ENCODE results near the gene RAC3. TPM values are rescaled to one million over a fixed set of nuclear protein-coding genes. Genes with fewer than 3 reads are reported as not detected.

RAC3 gene
- total RNA-seq, 4 donors from 2014 or later = 4.9 to 10.4 (median 7.0) TPM

GRCh38 chr17:82007495-82008257, 23.8 kb upstream of the RAC3 start:
- peaks cover 0 to 35% (median 0%) of the 10 kb centered on the region in 3 donors for H3K36me3 ChIP-seq
- 94% methylated on average over 3 of the region's 30 CpGs; no CpG with 5 or more reads in 1 of the 2 donors for WGBS, 2 donors
- no peak overlapping the region for H3K4me3 ChIP-seq
- peaks cover 6 to 48% (median 22%) of the 10 kb centered on the region in 3 donors for H3K4me1 ChIP-seq
- H3K27me3 ChIP-seq = no peaks in the 10 kb centered on the region
- TF ChIP-seq CTCF (IDR thresholded peaks at IDR 0.05) (no peak), POLR2A (IDR thresholded peaks at IDR 0.05) (no peak)
- H3K27ac ChIP-seq = no peak overlapping the region
- intact Hi-C loops (cut with DNase I) = no loop called here
- no peaks in the 10 kb centered on the region for H3K9me3 ChIP-seq
- no peak for DNase-seq

GRCh38 chr17:82008258-82008940, 23.1 kb upstream of the RAC3 start:
- Histone ChIP-seq H3K27me3 (no peaks in the 10 kb centered on the region), H3K36me3 (peaks cover 0 to 35% (median 0%) of the 10 kb centered on the region in 3 donors), H3K4me3 (no peak overlapping the region), H3K4me1 (peaks cover 3 to 48% (median 23%) of the 10 kb centered on the region in 3 donors), H3K9me3 (no peaks in the 10 kb centered on the region), H3K27ac (no peak overlapping the region)
- DNase-seq = no peak
- intact Hi-C loops (cut with DNase I) = no loop called here
- WGBS, 2 donors = 86 to 90% methylated on average over 4 to 7 of the region's 26 CpGs
- TF ChIP-seq POLR2A (IDR thresholded peaks at IDR 0.05) = no peak
- no peak for TF ChIP-seq CTCF (IDR thresholded peaks at IDR 0.05)

GRCh38 chr17:82008941-82009405, 22.5 kb upstream of the RAC3 start:
- no peaks in the 10 kb centered on the region for H3K27me3 ChIP-seq
- intact Hi-C loops (cut with DNase I) = no loop called here
- H3K9me3 ChIP-seq = no peaks in the 10 kb centered on the region
- no CpG with 5 or more reads among the region's 28 CpGs for WGBS, 2 donors
- peaks cover 2 to 48% (median 18%) of the 10 kb centered on the region in 3 donors for H3K4me1 ChIP-seq
- no peak overlapping the region for H3K27ac ChIP-seq
- H3K4me3 ChIP-seq = no peak overlapping the region
- peaks cover 0 to 35% (median 0%) of the 10 kb centered on the region in 3 donors for H3K36me3 ChIP-seq
- no peak for TF ChIP-seq CTCF (IDR thresholded peaks at IDR 0.05)
- no peak for TF ChIP-seq POLR2A (IDR thresholded peaks at IDR 0.05)
- no peak for DNase-seq

- intact Hi-C loops (cut with DNase I) = no loop called here
- no peak overlapping the region for H3K27ac ChIP-seq
These were observed 22.1 kb upstream of the RAC3 start for GRCh38 chr17:82009413-82009812.

More at GRCh38 chr17:82009413-82009812, 22.1 kb upstream of the RAC3 start:
- Histone ChIP-seq H3K36me3 (peaks cover 0 to 35% (median 0%) of the 10 kb centered on the region in 3 donors), H3K4me3 (no peak overlapping the region), H3K27me3 (no peaks in the 10 kb centered on the region), H3K9me3 (no peaks in the 10 kb centered on the region), H3K4me1 (peaks cover 5 to 48% (median 16%) of the 10 kb centered on the region in 3 donors)
- TF ChIP-seq CTCF (IDR thresholded peaks at IDR 0.05) = no peak
- no peak for TF ChIP-seq POLR2A (IDR thresholded peaks at IDR 0.05)
- no peak for DNase-seq
- WGBS, 2 donors = 60 to 80% methylated on average over 1 to 7 of the region's 15 CpGs

Data from esophagus squamous epithelium (tissue), 5 donors.